Osteoblast (primary cell): ENCODE measurements around the gene SYT14. TPM values are rescaled to one million over a fixed set of nuclear protein-coding genes. Genes with fewer than 3 reads are reported as not detected.

Experiments
- DNase-seq: peaks from one replicate; pipeline ENCODE4 v3.0.0; 2011; ENCODE audit warnings: low spot score, mixed read lengths; ENCODE audit not compliant: insufficient read length; ENCODE audit errors: missing footprints
- H2AFZ ChIP-seq: 2 replicates; pipeline ENCODE4 v1.6.0; 2011; ENCODE audit warnings: mild to moderate bottlenecking, low read length
- H3K27ac ChIP-seq: 2 replicates; pipeline ENCODE4 v1.5.1; 2011; ENCODE audit warnings: mild to moderate bottlenecking, low read depth, low read length, moderate library complexity
- H3K27me3 ChIP-seq: 2 replicates; pipeline ENCODE4 v1.6.0; 2012; ENCODE audit warnings: mild to moderate bottlenecking, control low read depth, inconsistent platforms, low read length, moderate library complexity; ENCODE audit not compliant: insufficient read depth
- H3K36me3 ChIP-seq: 2 replicates; pipeline ENCODE4 v1.5.1; 2011; ENCODE audit warnings: mild to moderate bottlenecking, low read length, control low read depth, moderate library complexity; ENCODE audit not compliant: insufficient read depth
- H3K4me1 ChIP-seq: 2 replicates; pipeline ENCODE4 v1.5.1; 2011; ENCODE audit warnings: mild to moderate bottlenecking, low read length, control low read depth, moderate library complexity; ENCODE audit not compliant: insufficient read depth
- H3K4me2 ChIP-seq: 2 replicates; pipeline ENCODE4 v1.6.0; 2011; ENCODE audit warnings: mild to moderate bottlenecking, low read length; ENCODE audit not compliant: insufficient read depth
- H3K4me3 ChIP-seq: fragments of 200-600 bp; sonication (generic); 3 replicates; pipeline ENCODE4 v1.5.1; 2012; ENCODE audit warnings: mild to moderate bottlenecking, low read length, inconsistent platforms; ENCODE audit not compliant: insufficient read depth
- H3K79me2 ChIP-seq: 2 replicates; pipeline ENCODE4 v1.6.0; 2012; ENCODE audit warnings: mild to moderate bottlenecking, low read length, control low read depth, inconsistent platforms; ENCODE audit not compliant: insufficient read depth
- H3K9me3 ChIP-seq: 2 replicates; pipeline ENCODE4 v1.5.1; 2011; ENCODE audit warnings: low read depth, low read length, control low read depth
- H4K20me1 ChIP-seq: 2 replicates; pipeline ENCODE4 v1.6.0; 2012; ENCODE audit warnings: mild to moderate bottlenecking, low read length, control low read depth; ENCODE audit not compliant: insufficient read depth
- total RNA-seq: library from RNA; depleted of rRNA; stranded (reverse); fragments of >200 nt; gene quantifications from 2 replicates; pipeline ENCODE4 v1.2.3, GENCODE V29; 2012
- TF ChIP-seq, protein P1 (sequence below): IDR thresholded peaks from 2 replicates; pipeline ENCODE4 v1.5.1; 2011; ENCODE audit warnings: mild to moderate bottlenecking, low read depth, low read length, moderate library complexity; ENCODE audit errors: extremely low read depth

Gene SYT14
- total RNA-seq, 1 donor: 0.36 TPM

GRCh38 chr1:209988706-209989105, 50.7 kb downstream of the SYT14 start:
- TF ChIP-seq, protein P1, sequence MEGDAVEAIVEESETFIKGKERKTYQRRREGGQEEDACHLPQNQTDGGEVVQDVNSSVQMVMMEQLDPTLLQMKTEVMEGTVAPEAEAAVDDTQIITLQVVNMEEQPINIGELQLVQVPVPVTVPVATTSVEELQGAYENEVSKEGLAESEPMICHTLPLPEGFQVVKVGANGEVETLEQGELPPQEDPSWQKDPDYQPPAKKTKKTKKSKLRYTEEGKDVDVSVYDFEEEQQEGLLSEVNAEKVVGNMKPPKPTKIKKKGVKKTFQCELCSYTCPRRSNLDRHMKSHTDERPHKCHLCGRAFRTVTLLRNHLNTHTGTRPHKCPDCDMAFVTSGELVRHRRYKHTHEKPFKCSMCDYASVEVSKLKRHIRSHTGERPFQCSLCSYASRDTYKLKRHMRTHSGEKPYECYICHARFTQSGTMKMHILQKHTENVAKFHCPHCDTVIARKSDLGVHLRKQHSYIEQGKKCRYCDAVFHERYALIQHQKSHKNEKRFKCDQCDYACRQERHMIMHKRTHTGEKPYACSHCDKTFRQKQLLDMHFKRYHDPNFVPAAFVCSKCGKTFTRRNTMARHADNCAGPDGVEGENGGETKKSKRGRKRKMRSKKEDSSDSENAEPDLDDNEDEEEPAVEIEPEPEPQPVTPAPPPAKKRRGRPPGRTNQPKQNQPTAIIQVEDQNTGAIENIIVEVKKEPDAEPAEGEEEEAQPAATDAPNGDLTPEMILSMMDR: no peak
- Histone ChIP-seq H3K4me3 (no peak overlapping the region), H3K27me3 (no peaks in the 10 kb centered on the region), H3K79me2 (no peaks in the 10 kb centered on the region), H4K20me1 (no peaks in the 10 kb centered on the region), H3K9me3 (no peaks in the 10 kb centered on the region), H3K36me3 (no peaks in the 10 kb centered on the region), H3K4me2 (no peak overlapping the region), H3K4me1 (no peaks in the 10 kb centered on the region), H2AFZ (no peak overlapping the region), H3K27ac (no peak overlapping the region)
- no peak for DNase-seq

GRCh38 chr1:209989525-209989924, 51.5 kb downstream of the SYT14 start:
- H3K4me3 ChIP-seq: no peak overlapping the region
- no peak overlapping the region for H3K27ac ChIP-seq
- H3K4me2 ChIP-seq: no peak overlapping the region
- no peaks in the 10 kb centered on the region for H4K20me1 ChIP-seq
- no peaks in the 10 kb centered on the region for H3K27me3 ChIP-seq
- no peaks in the 10 kb centered on the region for H3K9me3 ChIP-seq
- TF ChIP-seq, protein P1: peak; percentile 36
- no peak overlapping the region for H2AFZ ChIP-seq
- no peak for DNase-seq
- no peaks in the 10 kb centered on the region for H3K36me3 ChIP-seq
- no peaks in the 10 kb centered on the region for H3K79me2 ChIP-seq
- H3K4me1 ChIP-seq: no peaks in the 10 kb centered on the region

DNA sequence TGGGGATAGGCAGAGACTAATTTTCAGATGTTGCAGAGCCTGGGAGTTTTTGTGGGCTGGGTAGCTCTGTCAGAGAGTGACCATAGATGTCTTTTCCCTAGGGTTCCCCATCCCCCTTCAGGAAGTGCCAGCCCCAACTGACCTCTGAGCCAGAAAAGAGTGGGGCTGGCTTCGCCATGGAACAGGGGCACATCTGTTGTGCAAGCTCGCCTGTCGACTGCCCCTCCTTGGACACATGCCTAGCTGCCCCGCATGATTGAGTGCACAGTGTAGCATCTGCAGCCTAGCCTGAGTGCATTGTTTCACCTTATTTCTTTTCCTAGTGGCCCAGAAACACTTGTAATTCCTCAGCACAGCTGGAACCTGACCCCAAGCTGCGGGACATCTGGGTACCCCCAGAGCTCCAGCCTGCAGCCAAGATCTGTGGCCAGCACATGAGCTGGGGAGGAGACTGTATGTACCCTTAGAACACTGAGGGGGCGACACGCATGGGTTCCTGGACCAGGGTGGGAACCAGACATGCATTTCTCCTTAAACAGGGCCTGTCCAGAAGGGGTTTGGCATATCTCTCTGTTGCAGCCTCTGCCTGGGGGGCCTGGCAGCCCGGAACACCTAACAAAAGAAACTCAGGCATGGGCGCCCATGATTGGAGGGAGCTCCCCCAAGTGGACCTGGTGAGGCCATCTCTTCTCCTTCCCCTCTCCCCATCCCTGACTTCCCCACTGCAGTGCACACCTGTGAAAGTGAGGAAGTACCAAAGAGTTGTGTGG, 55.2 kb downstream of the SYT14 start:
- Histone ChIP-seq H3K79me2 (no peaks in the 10 kb centered on the region), H3K36me3 (no peaks in the 10 kb centered on the region), H3K4me1 (no peaks in the 10 kb centered on the region), H3K9me3 (no peaks in the 10 kb centered on the region), H4K20me1 (no peaks in the 10 kb centered on the region), H3K4me2 (no peak overlapping the region), H3K27ac (no peak overlapping the region), H3K4me3 (no peak overlapping the region), H2AFZ (no peak overlapping the region), H3K27me3 (peaks cover 3% of the 10 kb centered on the region)
- DNase-seq: no peak
- TF ChIP-seq, protein P1: no peak

GRCh38 chr1:209996348-209996747, 58.3 kb downstream of the SYT14 start:
- no peaks in the 10 kb centered on the region for H4K20me1 ChIP-seq
- DNase-seq: no peak
- H3K27ac ChIP-seq: no peak overlapping the region
- H3K4me2 ChIP-seq: no peak overlapping the region
- H3K9me3 ChIP-seq: no peaks in the 10 kb centered on the region
- no peaks in the 10 kb centered on the region for H3K4me1 ChIP-seq
- TF ChIP-seq, protein P1: no peak
- H3K27me3 ChIP-seq: peaks cover 9% of the 10 kb centered on the region
- no peak overlapping the region for H2AFZ ChIP-seq
- no peaks in the 10 kb centered on the region for H3K79me2 ChIP-seq
- no peaks in the 10 kb centered on the region for H3K36me3 ChIP-seq
- H3K4me3 ChIP-seq: no peak overlapping the region
